OCI-LY7 (cell line): Measurements from ENCODE around the gene TBC1D24. TPM values are rescaled to one million over a fixed set of nuclear protein-coding genes. Genes with fewer than 3 reads are reported as not detected.
"Not testable (repeated sequence)": the region's sequence is repeated elsewhere in the genome, so short reads cannot be mapped to it uniquely, and the experiment has no call there.

Source experiments
- BruUV-seq: library from RNA; stranded (reverse); fragments of 400-500 nt; replicated peaks from 2 replicates; lab custom pipeline; 2021; lab: Mats Ljungman, UMichigan
- CTCF ChIA-PET: fragments of 300-600 bp; sonication (Branson Sonifier 250); formaldehyde crosslinking; loops from one replicate; lab custom pipeline; 2022; ENCODE audit warnings: antibody characterized with exemption; ENCODE audit not compliant: unreplicated experiment; lab: Charles Lee
- POLR2A ChIA-PET: fragments of 300-600 bp; sonication (Branson Sonifier 250); formaldehyde crosslinking; loops from one replicate; lab custom pipeline; 2022; ENCODE audit warnings: antibody characterized with exemption; lab: Charles Lee
- DNase-seq: peaks from one replicate; pipeline ENCODE4 v3.0.0-alpha.2; 2015; ENCODE audit warnings: low spot score
- H2AFZ ChIP-seq: fragments of 200-600 bp; sonication (generic), shearing (Covaris generic); 2 replicates; pipeline ENCODE4 v1.6.1; 2014; ENCODE audit warnings: mild to moderate bottlenecking, antibody characterized with exemption, low read length, moderate library complexity
- H3K27ac ChIP-seq: fragments of 200-600 bp; sonication (generic); 2 replicates; pipeline ENCODE4 v1.5.1; 2014; ENCODE audit warnings: mixed run types, low read depth, mild to moderate bottlenecking, moderate library complexity, low read length, inconsistent platforms; ENCODE audit not compliant: poor library complexity, severe bottlenecking
- H3K36me3 ChIP-seq: fragments of 200-600 bp; sonication (generic); 2 replicates; pipeline ENCODE4 v1.6.1; 2014; ENCODE audit warnings: mild to moderate bottlenecking, antibody characterized with exemption, low read length, moderate library complexity, mixed read lengths; ENCODE audit not compliant: insufficient read depth
- H3K4me1 ChIP-seq: fragments of 200-600 bp; sonication (generic); 2 replicates; pipeline ENCODE4 v1.5.1; 2014; ENCODE audit warnings: mild to moderate bottlenecking, low read length; ENCODE audit not compliant: insufficient read depth, poor library complexity, severe bottlenecking
- H3K4me2 ChIP-seq: fragments of 200-600 bp; sonication (generic); 2 replicates; pipeline ENCODE4 v1.6.1; 2014; ENCODE audit warnings: mild to moderate bottlenecking, low read length
- H3K4me3 ChIP-seq: fragments of 200-600 bp; sonication (generic); 2 replicates; pipeline ENCODE4 v1.5.1; 2014; ENCODE audit warnings: mild to moderate bottlenecking, low read depth, low read length; ENCODE audit not compliant: poor library complexity, severe bottlenecking
- H3K79me2 ChIP-seq: fragments of 200-600 bp; sonication (generic); 2 replicates; pipeline ENCODE4 v1.6.1; 2016; ENCODE audit warnings: low read depth, mild to moderate bottlenecking, low read length, moderate library complexity, mixed read lengths; ENCODE audit not compliant: insufficient read depth
- H3K9me2 ChIP-seq: fragments of 200-600 bp; sonication (generic); 2 replicates; pipeline ENCODE4 v1.6.1; 2016; ENCODE audit warnings: mild to moderate bottlenecking, low read length, mixed read lengths; ENCODE audit not compliant: insufficient read depth
- H3K9me3 ChIP-seq: fragments of 200-600 bp; sonication (generic); 2 replicates; pipeline ENCODE4 v1.6.1; 2014; ENCODE audit warnings: mild to moderate bottlenecking, mixed run types, low read length, mixed read lengths
- H4K20me1 ChIP-seq: fragments of 200-600 bp; sonication (generic); 2 replicates; pipeline ENCODE4 v1.6.1; 2014; ENCODE audit warnings: mild to moderate bottlenecking, antibody characterized with exemption, low read length, moderate library complexity, mixed read lengths; ENCODE audit not compliant: insufficient read depth
- EZH2phosphoT487 ChIP-seq: fragments of 200-600 bp; sonication (generic); IDR thresholded peaks from 2 replicates; pipeline ENCODE4 v1.6.1; 2018; ENCODE audit warnings: low read depth, borderline replicate concordance, mild to moderate bottlenecking, mixed run types, antibody characterized with exemption, low read length, moderate library complexity, mixed read lengths
- intact Hi-C: fragments of 100-400 bp; cut with micrococcal nuclease; formaldehyde crosslinking; loops from one replicate; pipeline ENCODE4 v1.10.0; 2022; ENCODE audit not compliant: unreplicated experiment
- total RNA-seq, 2 experiments: library from RNA; depleted of rRNA in 1 of 2; stranded (reverse); fragments of >200 nt in 1 of 2; shearing (Covaris generic) in 1 of 2; gene quantifications; 2 replicates each; pipeline ENCODE4 v1.2.3, GENCODE V29; 2014 to 2022
- TF ChIP-seq, protein P1 (sequence below): fragments of 200-600 bp; sonication (generic); conservative IDR thresholded peaks from 2 replicates; pipeline ENCODE4 v1.5.1; 2014; ENCODE audit warnings: mild to moderate bottlenecking, antibody characterized with exemption, low read length, moderate library complexity, mixed read lengths

The TBC1D24 gene
- total RNA-seq, 2 experiments from 2014 or later = 23.4 to 34.7 TPM

DNA sequence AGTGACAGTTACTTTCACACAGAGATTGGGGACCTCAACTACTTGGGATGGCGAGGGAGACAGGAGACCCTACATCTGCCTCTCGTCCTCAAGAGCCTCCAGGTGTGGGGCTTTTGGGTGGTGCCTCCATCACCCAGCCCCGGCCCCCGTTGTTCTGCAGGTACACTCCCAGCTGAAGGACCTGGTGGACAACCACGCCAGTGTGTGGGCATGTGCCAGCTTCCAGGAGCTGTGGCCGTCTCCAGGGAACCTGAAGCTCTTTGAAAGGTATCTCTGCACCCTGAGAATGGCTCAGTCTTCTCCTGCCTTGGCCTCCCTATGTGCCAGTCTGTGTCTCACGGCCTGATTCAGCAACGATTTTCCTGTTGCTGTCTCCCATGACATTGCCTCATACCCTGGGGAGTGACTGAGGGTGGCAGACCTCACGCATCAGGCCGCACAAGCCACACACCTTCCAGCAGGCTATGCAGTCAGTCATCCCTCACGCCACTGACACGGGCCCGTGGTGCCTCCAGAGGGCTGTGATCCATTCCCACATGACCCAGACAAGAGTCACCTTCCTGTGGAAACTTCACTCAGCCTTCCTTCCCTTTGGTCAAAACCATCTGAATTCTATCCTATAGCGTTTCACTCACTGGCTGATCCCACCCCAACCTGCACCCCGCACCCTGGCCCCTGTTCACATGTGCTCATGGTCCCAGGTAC lies 42.0 kb upstream of the TBC1D24 start:
- no peak overlapping the region for H3K4me3 ChIP-seq
- no peak overlapping the region for H2AFZ ChIP-seq
- intact Hi-C loops = loop anchor here (5.0 kb wide), 1 partner anchor 34 kb away; no protein-coding TSS in a partner anchor
- DNase-seq = no peak
- CTCF ChIA-PET = interaction anchor here (0.6 kb wide), 1 partner anchor 70 kb away, joined by 3 read pairs; no protein-coding TSS in a partner anchor
- no peaks in the 10 kb centered on the region for H3K9me2 ChIP-seq
- POLR2A ChIA-PET = no interaction called here
- peaks cover 36% of the 10 kb centered on the region for H3K79me2 ChIP-seq
- BruUV-seq = no TSS peak
- peaks cover 17% of the 10 kb centered on the region for H4K20me1 ChIP-seq
- TF ChIP-seq, protein P1, sequence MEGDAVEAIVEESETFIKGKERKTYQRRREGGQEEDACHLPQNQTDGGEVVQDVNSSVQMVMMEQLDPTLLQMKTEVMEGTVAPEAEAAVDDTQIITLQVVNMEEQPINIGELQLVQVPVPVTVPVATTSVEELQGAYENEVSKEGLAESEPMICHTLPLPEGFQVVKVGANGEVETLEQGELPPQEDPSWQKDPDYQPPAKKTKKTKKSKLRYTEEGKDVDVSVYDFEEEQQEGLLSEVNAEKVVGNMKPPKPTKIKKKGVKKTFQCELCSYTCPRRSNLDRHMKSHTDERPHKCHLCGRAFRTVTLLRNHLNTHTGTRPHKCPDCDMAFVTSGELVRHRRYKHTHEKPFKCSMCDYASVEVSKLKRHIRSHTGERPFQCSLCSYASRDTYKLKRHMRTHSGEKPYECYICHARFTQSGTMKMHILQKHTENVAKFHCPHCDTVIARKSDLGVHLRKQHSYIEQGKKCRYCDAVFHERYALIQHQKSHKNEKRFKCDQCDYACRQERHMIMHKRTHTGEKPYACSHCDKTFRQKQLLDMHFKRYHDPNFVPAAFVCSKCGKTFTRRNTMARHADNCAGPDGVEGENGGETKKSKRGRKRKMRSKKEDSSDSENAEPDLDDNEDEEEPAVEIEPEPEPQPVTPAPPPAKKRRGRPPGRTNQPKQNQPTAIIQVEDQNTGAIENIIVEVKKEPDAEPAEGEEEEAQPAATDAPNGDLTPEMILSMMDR = no peak
- no peak for TF ChIP-seq EZH2phosphoT487
- peaks cover 71% of the 10 kb centered on the region for H3K36me3 ChIP-seq
- no peaks in the 10 kb centered on the region for H3K9me3 ChIP-seq
- no peak overlapping the region for H3K4me2 ChIP-seq
- H3K27ac ChIP-seq = no peak overlapping the region
- peaks cover 19% of the 10 kb centered on the region for H3K4me1 ChIP-seq

DNA sequence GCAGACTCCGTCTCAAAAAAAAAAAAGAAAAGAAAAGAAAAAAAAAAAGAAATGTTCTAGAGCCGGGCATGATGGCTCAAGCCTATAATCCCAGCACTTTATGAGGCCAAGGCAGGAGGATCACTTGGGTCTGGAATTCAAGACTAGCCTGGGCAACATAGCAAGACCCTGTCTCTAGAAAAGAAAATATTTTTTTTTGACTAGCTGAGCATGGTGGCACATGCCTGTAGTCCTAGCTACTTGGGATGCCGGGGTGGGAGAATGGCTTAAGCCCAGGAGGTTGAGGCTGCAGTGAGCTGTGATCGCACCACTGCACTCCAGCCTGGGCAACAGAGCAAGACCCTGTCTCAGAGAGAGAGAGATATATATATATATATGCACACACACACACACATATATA lies 39.7 kb upstream of the TBC1D24 start:
- peaks cover 12% of the 10 kb centered on the region for H4K20me1 ChIP-seq
- peaks cover 94% of the 10 kb centered on the region for H3K36me3 ChIP-seq
- peaks cover 29% of the 10 kb centered on the region for H3K79me2 ChIP-seq
- POLR2A ChIA-PET, DNase-seq, H3K4me3 ChIP-seq, H3K9me2 ChIP-seq, BruUV-seq, H2AFZ ChIP-seq, CTCF ChIA-PET, H3K27ac ChIP-seq, H3K4me2 ChIP-seq, intact Hi-C loops, H3K9me3 ChIP-seq: not testable (repeated sequence)
- peaks cover 27% of the 10 kb centered on the region for H3K4me1 ChIP-seq

DNA sequence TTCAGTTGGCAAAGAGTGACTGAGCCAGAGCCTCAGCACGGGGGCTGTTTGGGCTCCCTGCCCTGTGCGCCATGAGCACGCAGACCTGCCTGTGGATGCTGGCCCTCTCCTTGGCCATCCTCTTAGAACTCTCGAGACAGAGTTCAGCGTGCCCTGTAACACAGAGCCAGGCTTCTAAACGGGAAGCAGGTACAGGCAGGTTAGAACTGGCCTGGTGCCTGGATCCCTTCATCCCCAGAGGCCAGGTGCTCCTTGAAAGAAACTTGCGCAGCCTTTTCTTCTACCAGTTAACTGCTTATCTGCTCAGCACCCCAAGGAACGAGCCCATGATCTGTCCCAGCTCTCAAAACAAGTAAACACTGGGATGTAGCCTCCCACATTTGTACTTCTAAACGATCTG lies 38.8 kb upstream of the TBC1D24 start:
- Histone ChIP-seq H3K9me2 (no peaks in the 10 kb centered on the region), H3K79me2 (peaks cover 20% of the 10 kb centered on the region), H4K20me1 (peaks cover 3% of the 10 kb centered on the region), H3K27ac (no peak overlapping the region), H3K4me1 (peaks cover 23% of the 10 kb centered on the region), H3K4me2 (no peak overlapping the region), H2AFZ (no peak overlapping the region), H3K9me3 (no peaks in the 10 kb centered on the region), H3K36me3 (peaks cover 95% of the 10 kb centered on the region), H3K4me3 (no peak overlapping the region)
- intact Hi-C loops = no loop called here
- TF ChIP-seq, protein P1 = no peak
- no peak for TF ChIP-seq EZH2phosphoT487
- BruUV-seq = no TSS peak
- POLR2A ChIA-PET = no interaction called here
- CTCF ChIA-PET = no interaction called here
- no peak for DNase-seq
